SK-N-MC (cell line): ENCODE measurements around the gene ITGA8.
"Not testable (repeated sequence)": the region's sequence is repeated elsewhere in the genome, so short reads cannot be mapped to it uniquely, and the experiment has no call there.

Experiments
- DNase-seq: peaks from one replicate; pipeline ENCODE4 v3.0.0-alpha.2; 2011; ENCODE audit warnings: low read depth, low spot score
- H3K27ac ChIP-seq: fragments of 200-600 bp; sonication (generic); 2 replicates; pipeline ENCODE4 v1.5.1; 2016; ENCODE audit warnings: mixed run types
- H3K36me3 ChIP-seq: fragments of 200-600 bp; sonication (generic); 2 replicates; pipeline ENCODE4 v1.6.1; 2017; ENCODE audit warnings: antibody characterized with exemption, low read length, mixed read lengths; ENCODE audit not compliant: insufficient read depth
- H3K4me3 ChIP-seq: fragments of 200-600 bp; sonication (generic); 2 replicates; pipeline ENCODE4 v1.5.1; 2016
- H3K9ac ChIP-seq: fragments of 200-600 bp; sonication (generic); 2 replicates; pipeline ENCODE4 v1.8.0; 2017; ENCODE audit warnings: mixed run types, mixed read lengths; ENCODE audit not compliant: insufficient read length
- H3K9me3 ChIP-seq: fragments of 200-600 bp; sonication (generic); 2 replicates; pipeline ENCODE4 v1.6.1; 2017; ENCODE audit warnings: low read depth, mild to moderate bottlenecking, antibody characterized with exemption, low read length, moderate library complexity, mixed read lengths
- EZH2 ChIP-seq: fragments of 200-600 bp; sonication (generic); IDR thresholded peaks from one replicate; pipeline ENCODE4 v1.6.1; 2017; ENCODE audit warnings: antibody characterized with exemption
- FOXP2 ChIP-seq: optimal IDR thresholded peaks from 2 replicates; pipeline ENCODE3; 2011; ENCODE audit warnings: mild to moderate bottlenecking, moderate library complexity; ENCODE audit not compliant: insufficient read depth; ENCODE audit errors: extremely low read length, control extremely low read depth
- POLR2AphosphoS5 ChIP-seq: IDR thresholded peaks from 2 replicates; pipeline ENCODE4 v1.6.1; 2012; ENCODE audit warnings: mild to moderate bottlenecking, low read depth, low read length, borderline replicate concordance

ITGA8 gene

DNA sequence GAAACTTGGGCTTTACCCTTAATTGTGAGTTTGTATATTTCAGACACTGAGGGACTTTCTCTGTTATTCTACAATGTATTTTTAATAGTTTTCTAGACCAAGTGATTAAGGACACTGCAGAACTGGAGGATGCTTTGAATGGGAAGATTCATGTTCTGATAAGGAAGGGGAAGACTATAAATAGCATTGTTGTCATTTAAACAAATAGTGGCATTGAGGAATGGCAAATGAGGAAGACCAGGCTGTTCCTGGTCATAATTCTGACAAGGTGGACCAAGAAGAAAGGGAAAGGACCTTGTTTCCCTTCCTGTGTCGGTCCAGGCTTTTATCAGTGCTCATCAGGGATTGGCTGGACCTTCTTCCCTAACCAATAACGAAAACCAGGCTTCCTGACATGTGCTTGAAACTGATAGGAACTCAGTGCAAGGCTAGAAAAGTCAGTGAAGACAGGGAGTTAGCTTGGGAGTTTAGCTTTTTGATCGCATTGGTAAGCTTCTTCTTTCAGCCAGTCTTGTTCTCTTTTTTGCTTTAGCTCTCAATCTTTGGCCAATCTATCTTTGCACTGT, 116.2 kb downstream of the ITGA8 start:
- Histone ChIP-seq H3K4me3 (no peak overlapping the region), H3K9ac (no peak overlapping the region), H3K27ac (no peak overlapping the region), H3K36me3 (no peaks in the 10 kb centered on the region), H3K9me3 (no peaks in the 10 kb centered on the region)
- TF ChIP-seq POLR2AphosphoS5 (no peak), FOXP2 (no peak), EZH2 (no peak)
- DNase-seq: no peak

DNA sequence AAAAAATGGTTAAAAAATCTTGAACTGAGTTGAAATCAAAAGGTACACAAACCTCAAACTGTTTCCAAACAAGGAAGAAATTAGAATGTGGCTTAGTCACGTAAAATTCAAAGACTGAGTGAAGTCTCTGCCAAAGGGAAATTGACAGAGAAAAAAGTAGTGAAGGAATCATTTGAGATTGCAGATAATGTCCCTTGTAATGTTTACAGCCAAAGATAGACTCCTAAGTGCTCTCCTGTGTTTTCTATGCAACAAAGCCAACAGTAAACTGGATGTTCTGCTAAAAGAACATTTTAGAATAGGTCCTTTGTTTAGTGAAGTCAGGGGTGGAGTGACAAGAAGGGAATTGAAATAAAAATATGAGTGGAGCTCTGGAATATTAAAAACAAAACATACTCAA, 117.9 kb downstream of the ITGA8 start:
- Histone ChIP-seq H3K9ac (no peak overlapping the region), H3K27ac (no peak overlapping the region), H3K4me3 (no peak overlapping the region), H3K9me3 (no peaks in the 10 kb centered on the region), H3K36me3 (no peaks in the 10 kb centered on the region)
- TF ChIP-seq EZH2 (no peak), FOXP2 (no peak), POLR2AphosphoS5 (no peak)
- DNase-seq: no peak

DNA sequence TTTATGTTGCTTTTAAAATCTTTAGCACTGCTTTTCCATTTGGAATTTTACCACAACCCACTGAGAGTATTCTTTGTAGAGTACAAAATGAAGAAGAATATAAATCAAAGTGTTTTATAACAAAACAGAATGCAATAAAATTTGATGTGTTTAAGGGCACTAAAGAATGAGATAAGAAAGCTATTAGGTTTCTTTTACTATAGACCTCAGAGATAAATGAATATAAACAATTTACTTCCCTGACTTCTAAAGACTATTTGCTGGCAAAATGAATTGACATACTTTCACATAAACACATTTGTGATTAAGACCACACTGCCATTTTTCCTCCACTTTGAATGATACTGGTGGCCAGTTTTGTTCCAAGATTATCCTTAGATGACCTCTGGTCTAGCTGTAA, 124.5 kb downstream of the ITGA8 start:
- TF ChIP-seq POLR2AphosphoS5 (no peak), EZH2 (no peak), FOXP2 (no peak)
- Histone ChIP-seq H3K4me3 (no peak overlapping the region), H3K27ac (no peak overlapping the region), H3K36me3 (no peaks in the 10 kb centered on the region), H3K9ac (no peak overlapping the region), H3K9me3 (no peaks in the 10 kb centered on the region)
- DNase-seq: no peak

DNA sequence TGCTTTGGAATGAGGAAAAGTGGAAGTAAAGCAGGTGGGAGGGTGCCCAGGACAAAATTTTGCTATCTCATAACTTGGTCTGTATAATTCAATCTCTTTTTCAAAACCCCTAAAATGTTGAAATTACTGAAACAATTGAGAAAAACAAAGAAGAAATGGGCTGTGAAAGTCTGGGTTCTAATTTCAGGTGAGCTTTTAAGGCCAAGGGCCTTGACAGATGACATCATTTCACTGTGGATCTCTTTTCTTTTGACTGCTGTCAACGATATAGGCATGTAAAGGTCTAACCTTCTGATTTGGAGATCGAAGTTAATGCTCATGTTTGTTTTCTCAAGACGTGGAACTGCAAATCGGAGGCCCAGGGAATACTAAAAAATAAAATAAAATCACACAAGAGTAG, 127.8 kb downstream of the ITGA8 start:
- no peaks in the 10 kb centered on the region for H3K36me3 ChIP-seq
- no peak for DNase-seq
- TF ChIP-seq EZH2 (no peak), POLR2AphosphoS5 (no peak), FOXP2 (no peak)
- no peak overlapping the region for H3K4me3 ChIP-seq
- H3K27ac ChIP-seq: no peak overlapping the region
- H3K9ac ChIP-seq: no peak overlapping the region
- H3K9me3 ChIP-seq: no peaks in the 10 kb centered on the region

DNA sequence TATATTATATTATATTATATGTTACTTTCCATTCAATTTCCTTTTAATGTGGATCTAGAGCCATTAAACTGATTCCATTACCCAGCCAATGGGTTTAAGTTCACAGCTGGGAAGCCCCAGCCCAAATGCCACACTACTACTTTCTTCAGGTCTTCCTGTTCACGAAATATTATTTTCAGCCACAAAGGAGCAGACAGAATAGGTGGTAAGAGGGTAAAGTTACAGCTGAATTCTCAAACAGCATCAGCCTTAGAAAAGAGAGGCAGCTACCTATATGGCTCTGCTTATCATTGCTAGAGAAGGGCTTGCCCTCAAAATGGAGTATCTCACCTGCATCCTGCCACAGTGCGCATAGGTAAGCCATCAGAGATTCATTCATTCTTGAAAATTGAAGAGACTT, 128.3 kb downstream of the ITGA8 start:
- TF ChIP-seq EZH2 (no peak), POLR2AphosphoS5 (no peak), FOXP2 (no peak)
- H3K4me3 ChIP-seq: no peak overlapping the region

DNA sequence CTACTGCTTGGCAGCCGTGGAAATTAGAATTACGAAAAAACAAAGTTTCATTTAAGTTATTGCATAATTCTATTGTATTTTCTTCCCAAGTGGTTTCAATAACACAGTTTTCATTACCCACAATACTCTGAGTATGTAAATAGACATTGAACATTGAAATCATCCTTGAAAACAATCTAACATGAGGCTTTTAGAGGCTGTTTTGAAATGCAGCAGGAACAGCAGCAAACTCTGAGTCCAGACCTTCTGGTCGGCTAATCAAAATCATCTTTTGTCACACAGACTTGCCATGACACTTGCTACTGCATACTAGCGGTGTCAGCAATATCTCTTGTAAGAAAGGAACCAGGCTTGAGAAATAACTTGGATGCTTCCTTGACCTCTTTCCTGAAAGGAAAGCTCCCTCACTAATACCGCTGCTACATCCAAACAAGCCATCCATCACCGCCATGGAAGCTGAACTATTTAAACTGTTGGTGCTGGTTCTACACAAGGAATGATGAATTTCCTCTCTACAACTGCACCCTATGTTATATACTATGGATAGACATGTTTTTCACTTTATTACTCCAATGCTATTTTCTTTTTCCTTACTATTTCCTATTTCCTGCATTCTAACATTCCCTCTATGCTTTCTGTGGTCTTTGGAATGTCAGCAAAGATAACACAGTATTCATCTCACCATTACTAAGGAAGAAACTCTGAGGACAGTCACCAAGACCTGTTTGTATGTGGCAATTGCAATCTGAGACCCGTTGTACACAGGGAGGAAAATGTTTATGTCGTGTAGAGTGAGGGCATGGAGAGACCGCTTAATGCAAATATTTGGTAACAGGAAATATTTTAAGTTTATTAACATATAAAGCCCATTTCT, 130.8 kb downstream of the ITGA8 start:
- no peaks in the 10 kb centered on the region for H3K9me3 ChIP-seq
- no peak for TF ChIP-seq EZH2
- no peak for TF ChIP-seq FOXP2
- no peak for TF ChIP-seq POLR2AphosphoS5
- no peak overlapping the region for H3K4me3 ChIP-seq
- H3K9ac ChIP-seq: no peak overlapping the region
- H3K27ac ChIP-seq: no peak overlapping the region
- H3K36me3 ChIP-seq: no peaks in the 10 kb centered on the region
- no peak for DNase-seq

More for the DNA sequence above, 128.3 kb downstream of the ITGA8 start:
- no peak overlapping the region for H3K9ac ChIP-seq
- no peak overlapping the region for H3K27ac ChIP-seq
- no peaks in the 10 kb centered on the region for H3K9me3 ChIP-seq
- DNase-seq: no peak
- H3K36me3 ChIP-seq: no peaks in the 10 kb centered on the region

DNA sequence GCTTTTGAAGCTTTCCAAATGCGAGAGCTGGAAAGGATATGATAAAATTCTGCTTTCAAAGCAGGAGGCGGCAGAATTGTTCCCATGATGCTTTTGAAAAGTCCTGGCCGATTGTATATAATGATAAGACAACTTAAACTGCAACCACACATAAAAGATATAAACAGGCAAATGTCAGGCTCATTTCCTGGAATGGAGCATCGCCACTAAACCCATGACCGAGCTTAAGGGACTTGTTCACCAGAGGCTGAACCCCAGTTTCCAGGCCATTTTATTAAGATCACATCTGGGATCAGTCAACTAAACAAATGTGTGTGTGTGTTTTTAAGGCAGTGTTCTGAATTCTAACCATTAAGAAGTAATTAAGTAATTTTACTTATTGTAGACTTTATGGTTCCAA, 131.6 kb downstream of the ITGA8 start:
- no peak overlapping the region for H3K9ac ChIP-seq
- H3K27ac ChIP-seq: no peak overlapping the region
- no peaks in the 10 kb centered on the region for H3K36me3 ChIP-seq
- no peak for TF ChIP-seq FOXP2
- TF ChIP-seq POLR2AphosphoS5: no peak
- no peak for DNase-seq
- H3K4me3 ChIP-seq: no peak overlapping the region
- no peaks in the 10 kb centered on the region for H3K9me3 ChIP-seq

DNA sequence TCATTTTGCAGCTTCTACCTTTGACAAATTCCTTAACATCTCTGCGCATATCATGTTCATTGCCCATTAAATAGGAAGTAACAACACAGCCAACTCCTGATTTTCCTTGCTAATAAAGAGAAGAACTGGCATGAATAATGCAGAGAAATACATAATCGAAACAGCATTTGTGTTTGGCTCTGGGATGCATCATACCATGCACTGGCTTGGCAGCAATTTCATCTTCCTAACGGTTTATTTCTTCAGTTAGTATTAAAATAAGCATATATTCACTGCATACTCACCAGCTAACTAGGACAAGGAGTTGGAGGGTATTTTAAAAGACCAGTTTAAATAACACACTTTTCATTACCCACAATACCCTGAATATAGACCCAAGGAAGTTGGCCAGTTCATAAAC, 132.5 kb downstream of the ITGA8 start:
- no peak for DNase-seq
- no peak overlapping the region for H3K4me3 ChIP-seq
- no peak for TF ChIP-seq EZH2
- no peak for TF ChIP-seq FOXP2
- TF ChIP-seq POLR2AphosphoS5: no peak
- no peak overlapping the region for H3K9ac ChIP-seq
- no peaks in the 10 kb centered on the region for H3K36me3 ChIP-seq
- no peak overlapping the region for H3K27ac ChIP-seq
- no peaks in the 10 kb centered on the region for H3K9me3 ChIP-seq

DNA sequence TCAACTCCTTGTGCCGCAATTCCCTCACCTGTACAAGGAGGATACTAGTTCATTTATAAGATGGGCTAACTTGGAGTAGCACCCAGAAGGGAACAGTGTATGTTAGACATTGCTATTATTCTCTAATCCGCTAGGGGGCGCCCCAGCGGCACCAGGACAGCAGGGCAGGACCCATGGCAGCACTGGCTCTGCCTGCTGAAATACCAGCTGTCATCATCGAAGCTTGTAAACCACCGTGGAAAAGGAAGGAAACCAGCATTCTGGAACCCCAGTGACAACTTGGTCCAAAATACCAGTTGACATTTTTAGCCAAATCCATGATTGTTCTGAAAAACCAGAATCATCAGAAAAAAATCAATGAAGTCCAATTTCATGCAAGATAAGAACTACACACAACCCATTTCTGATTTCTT, 134.4 kb downstream of the ITGA8 start:
- H3K9ac ChIP-seq: no peak overlapping the region
- no peaks in the 10 kb centered on the region for H3K36me3 ChIP-seq
- H3K4me3 ChIP-seq: no peak overlapping the region
- H3K9me3 ChIP-seq: no peaks in the 10 kb centered on the region
- no peak overlapping the region for H3K27ac ChIP-seq
- TF ChIP-seq FOXP2: no peak
- TF ChIP-seq POLR2AphosphoS5: no peak
- TF ChIP-seq EZH2: no peak
- no peak for DNase-seq

DNA sequence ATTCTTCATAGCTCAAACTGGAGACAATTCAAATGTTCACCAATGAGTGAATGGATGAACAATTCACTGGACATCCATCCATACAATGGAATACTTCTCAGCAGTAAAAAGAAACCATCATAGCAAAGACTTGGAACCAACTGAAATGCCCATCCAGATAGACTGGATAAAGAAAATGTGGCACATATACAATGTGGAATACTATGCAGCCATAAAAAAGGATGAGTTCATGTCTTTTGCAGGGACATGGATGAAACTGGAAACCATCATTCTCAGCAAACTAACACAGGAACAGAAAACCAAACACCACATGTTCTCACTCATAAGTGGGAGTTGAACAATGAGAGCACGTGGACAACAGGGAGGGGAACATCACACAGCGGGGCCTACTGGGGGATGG, 136.8 kb downstream of the ITGA8 start:
- H3K27ac ChIP-seq, H3K9me3 ChIP-seq, H3K4me3 ChIP-seq, DNase-seq, H3K36me3 ChIP-seq, H3K9ac ChIP-seq: not testable (repeated sequence)
